Measurements from ENCODE around the gene MANEAL. TPM values are rescaled to one million over a fixed set of nuclear protein-coding genes. Genes with fewer than 3 reads are reported as not detected.

MANEAL gene
- total and polyA plus RNA-seq, 2 of the 13 experiments (the other 11 are each of a cell fraction or from before 2014, with no cell fraction given): 20.8 to 26.4 TPM

- TF ChIP-seq POLR2A (IDR thresholded peaks at IDR 0.05; ENCODE audit: insufficient read depth in 1 of 2, low read depth in 2 of 2, low read length in 2 of 2) (peak in 1 of 2 experiments; percentile 68; a peak in 2 of 4 replicates), MED1 (CRISPR knock-in tag; IDR thresholded peaks at IDR 0.05) (no peak), NRL (CRISPR knock-in tag; IDR thresholded peaks at IDR 0.05; ENCODE audit: borderline replicate concordance) (no peak), ZNF749 (CRISPR knock-in tag; IDR thresholded peaks at IDR 0.05; ENCODE audit: borderline replicate concordance) (no peak), ZFP90 (CRISPR knock-in tag; IDR thresholded peaks at IDR 0.05; ENCODE audit: borderline replicate concordance) (no peak), MAZ (IDR thresholded peaks at IDR 0.05; ENCODE audit: borderline replicate concordance, low read depth, low read length) (no peak), MAZ (CRISPR knock-in tag; IDR thresholded peaks at IDR 0.05; ENCODE audit: low read depth) (0 out of 2 replicates have a peak, but pooled peaks have one; percentile 28), MBNL3 (CRISPR knock-in tag; conservative IDR thresholded peaks at IDR 0.05) (no peak), GABPB1 (CRISPR knock-in tag; IDR thresholded peaks at IDR 0.05) (peak; percentile 80), CSRNP1 (CRISPR knock-in tag; IDR thresholded peaks at IDR 0.05) (no peak), POLR2AphosphoS2 (IDR thresholded peaks at IDR 0.05; ENCODE audit: low read depth, low read length) (no peak), CEBPG (CRISPR knock-in tag; IDR thresholded peaks at IDR 0.05) (no peak), SMAD1 (CRISPR knock-in tag; IDR thresholded peaks at IDR 0.05; ENCODE audit: borderline replicate concordance, low read depth) (no peak), RBM39 (IDR thresholded peaks at IDR 0.05; ENCODE audit: low read depth, low read length, poor library complexity, severe bottlenecking) (no peak), ZNF614 (CRISPR knock-in tag; IDR thresholded peaks at IDR 0.05; ENCODE audit: borderline replicate concordance) (0 out of 2 replicates have a peak, but pooled peaks have one; percentile 7), ZNF513 (CRISPR knock-in tag; conservative IDR thresholded peaks at IDR 0.05) (no peak), ADNP (CRISPR knock-in tag; IDR thresholded peaks at IDR 0.05) (no peak), ZNF761 (CRISPR knock-in tag; conservative IDR thresholded peaks at IDR 0.05) (no peak), RXRB (CRISPR knock-in tag; IDR thresholded peaks at IDR 0.05; ENCODE audit: borderline replicate concordance) (no peak), HDAC1 (CRISPR knock-in tag; IDR thresholded peaks at IDR 0.05) (peak; percentile 44; the same call in 1 of the 2 replicates), CAMTA2 (CRISPR knock-in tag; IDR thresholded peaks at IDR 0.05; ENCODE audit: borderline replicate concordance) (no peak), ZNF460 (CRISPR knock-in tag; IDR thresholded peaks at IDR 0.05; ENCODE audit: borderline replicate concordance) (no peak), YEATS2 (CRISPR knock-in tag; IDR thresholded peaks at IDR 0.05; ENCODE audit: borderline replicate concordance) (no peak), ZKSCAN5 (CRISPR knock-in tag; IDR thresholded peaks at IDR 0.05) (no peak), FOSL1 (CRISPR knock-in tag; IDR thresholded peaks at IDR 0.05; ENCODE audit: borderline replicate concordance) (no peak), THAP11 (CRISPR knock-in tag; IDR thresholded peaks at IDR 0.05) (0 out of 2 replicates have a peak, but pooled peaks have one; percentile 26), ZNF550 (CRISPR knock-in tag; IDR thresholded peaks at IDR 0.05; ENCODE audit: borderline replicate concordance) (no peak), ZFY (CRISPR knock-in tag; IDR thresholded peaks at IDR 0.05) (peak; percentile 95)
Observed at GRCh38 chr1:37793773-37794371, at the start of gene MANEAL (continued).

Measured in HepG2 (cell line).